Cardiac muscle cell (in vitro differentiated cells and primary cell): ENCODE results near the gene CMTM7. TPM values are rescaled to one million over a fixed set of nuclear protein-coding genes. Genes with fewer than 3 reads are reported as not detected.
"Not testable (repeated sequence)": the region's sequence is repeated elsewhere in the genome, so short reads cannot be mapped to it uniquely, and the experiment has no call there.

ENCODE experiments used
- DNase-seq, 2 donors: peaks; one replicate each; pipeline versions ENCODE4 v3.0.0 to v3.0.0-alpha.2; 2010 to 2017; ENCODE audit warnings: low read depth in 1 of 2, low spot score in 1 of 2
- H3K27ac ChIP-seq: fragments of 200-600 bp; sonication (generic); 2 replicates; pipeline ENCODE4 v1.5.1; 2016
- H3K27me3 ChIP-seq: fragments of 200-600 bp; sonication (generic); 2 replicates; pipeline ENCODE4 v1.6.0; 2016; ENCODE audit warnings: control low read depth
- H3K36me3 ChIP-seq: fragments of 200-600 bp; sonication (generic); 2 replicates; pipeline ENCODE4 v1.5.1; 2016; ENCODE audit warnings: control low read depth
- H3K4me1 ChIP-seq: fragments of 200-600 bp; sonication (generic); 2 replicates; pipeline ENCODE4 v1.8.1; 2017; ENCODE audit warnings: low read depth, mild to moderate bottlenecking, mixed run types
- H3K4me3 ChIP-seq: fragments of 200-600 bp; sonication (generic); 2 replicates; pipeline ENCODE4 v1.5.1; 2016; ENCODE audit warnings: mild to moderate bottlenecking
- H3K9me3 ChIP-seq: fragments of 200-600 bp; sonication (generic); 2 replicates; pipeline ENCODE4 v1.5.1; 2017; ENCODE audit warnings: low read depth, mild to moderate bottlenecking, control low read depth
- CTCF ChIP-seq: IDR thresholded peaks from 2 replicates; pipeline ENCODE4 v1.5.1; 2012; ENCODE audit warnings: low read depth, mild to moderate bottlenecking, low read length
- polyA plus RNA-seq: library from polyadenylated mRNA; unstranded; fragments of >200 nt; fragmentation: Nextera tagmentation; extraction: Ambion mirVana; gene quantifications from 2 replicates; pipeline ENCODE4 v1.2.1, GENCODE V29; 2016
- total RNA-seq: library from RNA; depleted of rRNA; stranded (reverse); fragments of >200 nt; gene quantifications from 2 replicates; pipeline ENCODE4 v1.2.3, GENCODE V29; 2016

The CMTM7 gene
- total and polyA plus RNA-seq, 2 experiments from 2014 or later: 24.2 to 42.4 TPM

- H3K36me3 ChIP-seq: no peaks in the 10 kb centered on the region
- H3K4me1 ChIP-seq: peaks cover 8% of the 10 kb centered on the region
- TF ChIP-seq CTCF: no peak
- H3K27ac ChIP-seq: no peak overlapping the region
- H3K9me3 ChIP-seq: no peaks in the 10 kb centered on the region
- DNase-seq: peak in 1 of 2 donors; percentile 55
- H3K4me3 ChIP-seq: no peak overlapping the region
- no peaks in the 10 kb centered on the region for H3K27me3 ChIP-seq
These were observed 8.4 kb upstream of the CMTM7 start for GRCh38 chr3:32383136-32383711.

DNA sequence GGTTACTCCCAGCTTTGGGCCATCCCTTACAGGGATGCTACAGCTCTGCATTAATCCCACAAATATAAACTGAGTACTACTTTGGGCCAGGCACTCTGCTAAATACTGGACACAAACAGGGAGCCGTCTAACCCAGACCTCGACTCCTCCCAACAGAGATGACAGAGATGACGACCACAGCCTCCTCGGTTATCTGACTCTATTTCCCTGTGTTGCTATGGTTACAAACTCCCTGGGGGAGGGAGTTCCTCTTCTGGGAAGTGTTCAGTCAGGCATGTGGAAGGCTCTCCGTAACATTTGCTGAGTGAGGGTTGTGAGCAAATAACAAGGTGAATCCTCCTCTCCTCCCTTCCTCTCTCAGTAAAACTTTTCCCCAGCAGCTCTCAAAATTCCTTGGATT, 6.7 kb upstream of the CMTM7 start:
- H3K9me3 ChIP-seq: no peaks in the 10 kb centered on the region
- H3K27me3 ChIP-seq: no peaks in the 10 kb centered on the region
- DNase-seq: peak in 1 of 2 donors; percentile 89
- H3K27ac ChIP-seq: no peak overlapping the region
- H3K4me3 ChIP-seq: no peak overlapping the region
- peaks cover 6% of the 10 kb centered on the region for H3K4me1 ChIP-seq
- no peaks in the 10 kb centered on the region for H3K36me3 ChIP-seq
- TF ChIP-seq CTCF: no peak

DNA sequence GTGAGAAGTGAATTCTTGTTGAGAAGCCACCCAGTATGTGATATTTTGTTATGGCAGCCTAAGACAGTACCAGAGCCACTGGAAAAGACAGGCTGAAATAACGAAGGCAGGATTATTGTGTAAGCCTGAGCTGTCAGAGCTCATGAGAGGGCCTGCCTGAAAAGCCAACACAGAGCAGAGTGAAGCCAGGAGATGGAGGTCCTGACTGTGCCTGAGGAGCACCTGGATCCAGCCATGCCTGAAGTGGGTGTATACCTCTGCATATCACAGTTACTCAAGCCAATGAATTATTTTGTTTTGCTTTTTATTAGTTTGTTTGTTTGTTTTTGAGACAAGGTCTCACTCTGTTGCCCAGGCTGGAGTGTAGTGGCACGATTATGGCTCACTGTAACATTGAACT, 4.1 kb upstream of the CMTM7 start:
- Histone ChIP-seq H3K4me3 (no peak overlapping the region), H3K9me3 (no peaks in the 10 kb centered on the region), H3K27me3 (no peaks in the 10 kb centered on the region), H3K36me3 (no peaks in the 10 kb centered on the region), H3K27ac (no peak overlapping the region), H3K4me1 (no peaks in the 10 kb centered on the region)
- no peak for TF ChIP-seq CTCF
- no peak for DNase-seq

- H3K27me3 ChIP-seq, H3K4me3 ChIP-seq, H3K9me3 ChIP-seq, H3K4me1 ChIP-seq, H3K36me3 ChIP-seq, H3K27ac ChIP-seq: not testable (repeated sequence)
- peak in 1 of 2 donors; percentile 47 for DNase-seq
These were observed 2.1 kb upstream of the CMTM7 start for GRCh38 chr3:32389577-32389976.

DNA sequence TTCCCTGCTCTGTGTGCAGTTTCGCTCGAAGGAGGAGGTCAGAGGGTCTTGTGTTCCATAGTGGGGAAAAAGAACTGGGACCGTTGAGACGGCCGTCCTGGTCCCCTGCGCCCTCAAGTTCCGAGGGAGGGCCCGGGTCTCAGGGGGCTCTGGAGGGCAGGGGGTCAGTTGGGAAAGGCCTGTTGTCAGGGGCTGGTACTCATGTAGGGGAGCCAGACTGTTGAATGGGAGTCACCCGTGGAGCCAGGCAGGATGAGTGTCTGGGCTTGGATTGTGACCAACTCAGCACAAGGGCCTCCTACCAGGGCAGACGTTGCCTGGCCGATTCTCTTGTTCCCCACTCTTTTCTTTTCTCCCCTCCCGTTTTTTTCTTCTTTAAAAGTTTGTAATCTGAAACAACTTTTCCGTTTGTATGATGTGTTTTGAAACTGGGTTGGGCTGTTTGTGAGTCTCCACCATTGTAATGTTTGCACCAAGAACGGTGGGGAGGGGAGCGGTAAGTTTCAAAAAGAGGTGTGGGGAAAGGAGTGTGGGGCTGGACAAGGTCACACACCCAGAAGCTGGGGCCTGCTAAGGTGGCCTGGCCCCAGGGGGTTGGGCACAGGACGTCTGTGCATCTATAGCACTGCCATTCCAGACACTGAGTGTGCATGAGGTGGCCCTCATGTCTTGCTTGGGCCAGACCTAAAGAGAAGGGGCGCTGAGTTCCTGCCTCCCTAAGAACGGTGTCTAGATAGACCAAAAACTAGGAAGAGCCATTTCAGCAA, 1.1 kb downstream of the CMTM7 start:
- Histone ChIP-seq H3K9me3 (no peaks in the 10 kb centered on the region), H3K4me1 (no peaks in the 10 kb centered on the region), H3K27me3 (no peaks in the 10 kb centered on the region), H3K4me3 (peak overlapping the region; percentile 74), H3K27ac (no peak overlapping the region), H3K36me3 (no peaks in the 10 kb centered on the region)
- peak in 1 of 2 donors; percentile 80 for DNase-seq
- TF ChIP-seq CTCF: peak; percentile 1

DNA sequence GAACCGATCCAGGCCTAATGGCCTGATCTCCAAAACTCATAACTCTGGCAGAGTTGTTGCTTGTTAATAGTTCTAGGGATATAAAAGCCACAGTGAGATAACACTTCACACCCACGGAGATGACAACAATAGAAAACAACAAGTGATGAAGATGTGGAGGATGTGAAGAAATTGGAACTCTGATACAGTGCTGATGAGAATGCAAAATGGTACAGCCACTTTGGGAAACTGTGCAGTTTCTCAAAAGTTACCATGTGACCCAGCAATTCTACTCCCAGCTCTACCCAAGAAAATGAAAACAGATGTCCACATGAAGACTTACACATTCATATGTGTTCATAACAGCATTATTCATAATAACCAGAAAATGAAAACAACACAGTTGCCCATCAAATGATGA, 3.8 kb downstream of the CMTM7 start:
- H3K27me3 ChIP-seq: no peaks in the 10 kb centered on the region
- no peaks in the 10 kb centered on the region for H3K9me3 ChIP-seq
- H3K27ac ChIP-seq: no peak overlapping the region
- DNase-seq: peak in 1 of 2 donors; percentile 52
- H3K4me3 ChIP-seq: no peak overlapping the region
- H3K4me1 ChIP-seq: no peaks in the 10 kb centered on the region
- no peaks in the 10 kb centered on the region for H3K36me3 ChIP-seq
- TF ChIP-seq CTCF: no peak
